ENCODE data around the gene DHCR7. TPM values are rescaled to one million over a fixed set of nuclear protein-coding genes. Genes with fewer than 3 reads are reported as not detected.

Gene DHCR7
- total RNA-seq, 4 donors from 2014 or later, result 5.0 to 101 (median 36.8) TPM

DNA sequence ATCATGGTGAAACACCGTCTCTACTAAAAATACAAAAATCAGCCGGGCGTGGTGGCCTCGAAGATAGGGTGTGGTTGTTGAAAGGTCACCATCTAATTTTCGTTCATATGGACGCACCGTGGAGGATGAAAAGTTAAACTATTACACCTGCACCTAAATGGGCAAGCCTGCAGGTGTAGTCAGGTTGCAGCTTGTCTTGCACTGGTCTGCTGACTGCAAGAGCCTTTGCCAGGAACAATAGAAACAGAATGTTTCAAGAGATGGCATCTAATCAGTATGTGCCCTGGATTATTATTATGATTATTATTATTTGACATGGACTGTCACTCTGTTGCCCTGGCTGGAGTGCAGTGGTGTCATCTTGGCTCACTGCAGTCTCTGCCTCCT is 5.7 kb upstream of the DHCR7 start:
- peaks cover 0 to 43% (median 0%) of the 10 kb centered on the region in 3 donors for H3K36me3 ChIP-seq
- TF ChIP-seq POLR2A (IDR thresholded peaks at IDR 0.05), result no peak
- TF ChIP-seq, protein P1, sequence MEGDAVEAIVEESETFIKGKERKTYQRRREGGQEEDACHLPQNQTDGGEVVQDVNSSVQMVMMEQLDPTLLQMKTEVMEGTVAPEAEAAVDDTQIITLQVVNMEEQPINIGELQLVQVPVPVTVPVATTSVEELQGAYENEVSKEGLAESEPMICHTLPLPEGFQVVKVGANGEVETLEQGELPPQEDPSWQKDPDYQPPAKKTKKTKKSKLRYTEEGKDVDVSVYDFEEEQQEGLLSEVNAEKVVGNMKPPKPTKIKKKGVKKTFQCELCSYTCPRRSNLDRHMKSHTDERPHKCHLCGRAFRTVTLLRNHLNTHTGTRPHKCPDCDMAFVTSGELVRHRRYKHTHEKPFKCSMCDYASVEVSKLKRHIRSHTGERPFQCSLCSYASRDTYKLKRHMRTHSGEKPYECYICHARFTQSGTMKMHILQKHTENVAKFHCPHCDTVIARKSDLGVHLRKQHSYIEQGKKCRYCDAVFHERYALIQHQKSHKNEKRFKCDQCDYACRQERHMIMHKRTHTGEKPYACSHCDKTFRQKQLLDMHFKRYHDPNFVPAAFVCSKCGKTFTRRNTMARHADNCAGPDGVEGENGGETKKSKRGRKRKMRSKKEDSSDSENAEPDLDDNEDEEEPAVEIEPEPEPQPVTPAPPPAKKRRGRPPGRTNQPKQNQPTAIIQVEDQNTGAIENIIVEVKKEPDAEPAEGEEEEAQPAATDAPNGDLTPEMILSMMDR (IDR thresholded peaks at IDR 0.05), result no peak
- H3K9me3 ChIP-seq, result no peaks in the 10 kb centered on the region
- no peak for DNase-seq
- H3K4me1 ChIP-seq, result peaks cover 0 to 35% (median 7%) of the 10 kb centered on the region in 4 donors
- peak overlapping the region; percentile 82 to 99 (median 89) for H3K4me3 ChIP-seq
- no peaks in the 10 kb centered on the region for H3K27me3 ChIP-seq
- peak overlapping the region; percentile 83 to 94 (median 88) for H3K27ac ChIP-seq

DNA sequence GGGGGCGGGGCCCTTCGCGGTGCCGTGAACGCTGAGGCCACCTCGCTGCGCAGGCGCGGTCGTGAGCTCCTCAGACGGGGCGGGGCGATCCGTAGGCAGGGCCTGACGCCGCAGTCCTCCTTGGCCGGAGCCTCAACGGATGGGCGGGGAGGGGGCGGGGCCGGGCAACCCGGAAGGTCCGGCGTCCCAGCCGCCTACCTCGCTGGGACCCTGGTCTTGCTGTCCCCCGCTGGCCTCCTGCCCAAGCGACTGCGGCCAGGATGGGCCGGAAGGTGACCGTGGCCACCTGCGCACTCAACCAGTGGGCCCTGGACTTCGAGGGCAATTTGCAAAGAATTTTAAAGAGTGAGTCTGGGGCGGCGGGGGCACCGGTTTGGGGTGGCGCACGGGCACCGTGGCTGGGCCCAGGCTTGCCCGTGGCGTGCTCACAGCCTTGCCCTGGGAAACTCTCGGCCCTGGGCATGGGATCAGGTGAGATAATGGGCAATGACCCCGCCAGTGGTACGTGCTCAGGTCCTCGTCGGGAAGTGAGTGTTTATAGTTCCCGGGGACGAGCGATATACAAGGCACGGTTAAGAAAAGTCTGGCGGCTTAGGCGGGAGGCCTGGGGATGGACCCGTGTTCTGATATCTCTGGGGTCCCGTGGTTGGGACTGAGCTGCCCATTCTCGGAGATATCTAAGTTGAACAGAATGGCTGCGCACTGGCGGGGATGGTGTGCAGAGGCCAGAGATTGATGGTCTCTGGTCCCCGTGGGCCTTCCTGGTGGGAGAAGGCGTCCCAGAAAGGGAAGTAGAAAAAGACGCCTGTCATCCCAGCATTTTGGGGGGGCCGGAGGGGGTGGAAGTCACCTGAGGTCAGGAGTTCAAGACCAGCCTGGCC is 5.1 kb upstream of the DHCR7 start, which contains the start of gene NADSYN1:
NADSYN1 (plus strand) TSS at position 167 of the 881 bp plus-strand sequence; CDS start at position 261, 94 bp downstream.
- Histone ChIP-seq H3K9me3 (no peaks in the 10 kb centered on the region), H3K4me1 (peaks cover 0 to 35% (median 7%) of the 10 kb centered on the region in 4 donors), H3K27ac (peak within 1 kb of the TSS; percentile 83 to 94 (median 88)), H3K4me3 (peak within 1 kb of the TSS; percentile 82 to 99 (median 89)), H3K27me3 (no peaks in the 10 kb centered on the region), H3K36me3 (peaks cover 0 to 37% (median 0%) of the 10 kb centered on the region in 3 donors)
- TF ChIP-seq POLR2A (IDR thresholded peaks at IDR 0.05), result peak; percentile 64 to 75
- TF ChIP-seq, protein P1 (IDR thresholded peaks at IDR 0.05), result no peak
- DNase-seq, result peak; percentile 96 to 99 (median 99)

DNA sequence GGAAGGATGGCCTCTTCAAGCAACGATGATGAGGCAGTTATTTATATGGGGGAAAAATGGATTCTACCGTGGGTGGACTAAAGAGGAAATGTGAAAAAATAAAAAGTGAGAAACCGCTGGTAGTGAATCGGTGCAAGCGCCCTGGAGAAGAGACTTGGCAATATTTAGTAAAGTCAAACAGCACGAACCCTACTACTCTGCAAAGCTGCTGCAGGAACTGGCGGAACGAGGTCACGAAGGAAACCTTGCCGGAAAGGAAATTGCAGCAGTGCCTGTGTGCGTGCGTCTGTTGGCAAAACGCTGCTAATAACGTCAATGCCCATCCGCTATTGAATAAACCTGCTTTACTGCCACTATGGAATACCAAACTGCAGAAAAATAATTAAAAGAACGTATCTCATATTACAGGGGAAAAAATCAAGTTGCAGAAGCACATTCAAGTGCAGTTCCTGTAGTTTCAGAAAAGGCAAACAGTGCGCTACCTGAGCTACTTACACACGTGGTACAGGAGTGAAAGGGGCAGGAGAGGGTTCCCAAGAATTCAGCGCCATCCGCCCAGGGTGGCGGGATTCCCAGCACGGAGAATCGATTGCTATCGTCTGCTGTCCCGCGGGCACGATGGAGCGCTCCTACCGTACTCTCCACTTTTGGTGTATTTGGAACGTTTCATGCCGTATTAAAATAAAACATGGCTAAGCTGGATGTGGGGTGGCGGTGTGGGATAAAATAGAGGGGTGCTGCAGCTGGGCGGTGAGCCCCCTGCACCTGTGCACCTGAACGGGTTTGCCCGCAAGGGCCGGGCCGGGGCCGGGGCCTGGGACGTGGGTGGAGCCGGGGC is 4.2 kb upstream of the DHCR7 start:
- no peaks in the 10 kb centered on the region for H3K27me3 ChIP-seq
- TF ChIP-seq, protein P1 (IDR thresholded peaks at IDR 0.05), result no peak
- no peak for TF ChIP-seq POLR2A (IDR thresholded peaks at IDR 0.05)
- peaks cover 0 to 28% (median 0%) of the 10 kb centered on the region in 3 donors for H3K36me3 ChIP-seq
- H3K9me3 ChIP-seq, result no peaks in the 10 kb centered on the region
- peak overlapping the region; percentile 83 to 94 (median 88) for H3K27ac ChIP-seq
- peak; percentile 62 to 86 (median 66) for DNase-seq
- peaks cover 0 to 37% (median 7%) of the 10 kb centered on the region in 4 donors for H3K4me1 ChIP-seq
- peak overlapping the region; percentile 82 to 99 (median 89) for H3K4me3 ChIP-seq

DNA sequence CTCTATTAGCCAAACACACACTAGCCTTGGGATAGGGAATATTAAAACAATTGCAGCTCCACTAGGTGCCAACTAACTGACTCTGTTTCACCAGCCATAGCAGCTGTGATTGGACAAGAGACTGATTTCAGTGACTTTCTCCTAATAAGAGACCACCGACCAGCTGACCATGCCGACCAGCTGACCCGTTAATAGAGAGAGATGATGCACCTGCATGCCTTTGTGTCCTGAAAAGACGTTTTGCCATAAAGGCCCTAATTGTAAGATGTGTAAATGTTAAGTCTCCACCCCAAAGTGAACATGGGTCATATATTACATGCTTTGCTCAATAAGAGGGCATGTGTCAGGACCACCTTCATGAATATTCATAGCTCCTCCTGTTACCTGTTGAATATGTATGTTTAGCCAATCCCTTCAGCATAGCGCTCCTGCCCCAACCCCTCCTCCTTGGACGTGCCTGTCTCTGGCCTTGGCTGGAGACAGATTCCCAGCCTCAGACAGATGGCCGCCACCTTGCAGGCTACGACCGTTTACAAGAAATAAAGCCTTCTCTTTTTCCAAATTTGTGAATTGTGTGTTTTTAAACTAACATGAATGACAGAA is 3.5 kb upstream of the DHCR7 start:
- DNase-seq, result peak in 2 of 3 donors; percentile 34 to 54
- Histone ChIP-seq H3K4me3 (peak overlapping the region in 2 of 4 donors; percentile 82 to 99), H3K4me1 (peaks cover 0 to 44% (median 7%) of the 10 kb centered on the region in 4 donors), H3K36me3 (peaks cover 0 to 21% (median 0%) of the 10 kb centered on the region in 3 donors), H3K27me3 (no peaks in the 10 kb centered on the region), H3K27ac (peak overlapping the region; percentile 83 to 94 (median 88)), H3K9me3 (no peaks in the 10 kb centered on the region)
- TF ChIP-seq POLR2A (IDR thresholded peaks at IDR 0.05), result no peak
- TF ChIP-seq, protein P1 (IDR thresholded peaks at IDR 0.05), result no peak

DNA sequence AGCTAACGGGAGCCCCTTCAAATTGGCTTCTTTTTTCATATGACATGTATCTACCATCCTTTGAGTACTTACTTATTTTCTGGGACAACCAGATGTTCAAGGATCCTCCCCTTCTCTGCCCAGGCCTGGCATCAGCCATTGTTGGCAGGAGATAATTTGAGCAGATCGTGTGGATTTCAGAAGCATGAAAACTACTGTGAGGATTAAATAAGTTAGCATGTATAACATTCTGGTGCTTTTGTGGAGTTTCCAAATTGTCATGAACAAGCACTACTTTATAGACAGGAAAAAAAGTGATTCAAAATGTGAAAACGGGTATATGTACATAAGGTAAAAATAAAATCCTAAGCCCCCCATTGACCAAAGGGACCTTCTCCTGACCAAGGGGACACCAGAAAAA is 2.7 kb upstream of the DHCR7 start:
- no peak for TF ChIP-seq POLR2A (IDR thresholded peaks at IDR 0.05)
- TF ChIP-seq, protein P1 (IDR thresholded peaks at IDR 0.05), result no peak
- peak in 1 of 3 donors; percentile 4 for DNase-seq
- H3K36me3 ChIP-seq, result peaks cover 0 to 13% (median 0%) of the 10 kb centered on the region in 3 donors
- peaks cover 0 to 47% (median 7%) of the 10 kb centered on the region in 4 donors for H3K4me1 ChIP-seq
- no peaks in the 10 kb centered on the region for H3K9me3 ChIP-seq
- peak overlapping the region in 1 of 4 donors; percentile 89 for H3K27ac ChIP-seq
- no peaks in the 10 kb centered on the region for H3K27me3 ChIP-seq
- no peak overlapping the region for H3K4me3 ChIP-seq

Data from Peyer's patch (tissue), 4 donors.